K562 (cell line): Measurements from ENCODE around the gene PUM2. TPM values are rescaled to one million over a fixed set of nuclear protein-coding genes. Genes with fewer than 3 reads are reported as not detected.

Experiments
- CBFA2T3 ChIP-seq: fragments of 450-650 bp; IDR thresholded peaks from 2 replicates; pipeline ENCODE4 v1.6.1; 2017
- CHD1 ChIP-seq: fragments of 200-600 bp; sonication (generic); IDR thresholded peaks from one replicate; pipeline ENCODE4 v1.6.1; 2012; ENCODE audit warnings: mild to moderate bottlenecking, moderate library complexity, low read length, inconsistent platforms
- DMBX1 ChIP-seq: fragments of 250-450 bp; sonication (Bioruptor Pico); IDR thresholded peaks from 2 replicates; pipeline ENCODE4 v1.8.0; 2022; ENCODE audit warnings: inconsistent platforms, mild to moderate bottlenecking, moderate library complexity, borderline replicate concordance
- EHMT2 ChIP-seq: fragments of 450-650 bp; IDR thresholded peaks from 2 replicates; pipeline ENCODE4 v1.6.1; 2018; ENCODE audit warnings: antibody characterized with exemption
- ELF1 ChIP-seq: fragments of 200-800 bp; sonication (Bioruptor generic); IDR thresholded peaks from 2 replicates; pipeline ENCODE4 v1.6.1; 2016; ENCODE audit warnings: missing genetic modification characterization, missing compliant biosample characterization
- ELF4 ChIP-seq: fragments of 450-650 bp; formaldehyde crosslinking; IDR thresholded peaks from 2 replicates; pipeline ENCODE4 v1.4.0; 2022; ENCODE audit warnings: missing genetic modification characterization
- GATA2 ChIP-seq: sonication (generic); formaldehyde crosslinking; IDR thresholded peaks from 2 replicates; pipeline ENCODE4 v1.4.0; 2020; ENCODE audit warnings: mild to moderate bottlenecking, missing genetic modification reagents
- NR2F6 ChIP-seq: fragments of 450-650 bp; formaldehyde crosslinking; IDR thresholded peaks from 2 replicates; pipeline ENCODE4 v1.4.0; 2020; ENCODE audit warnings: mild to moderate bottlenecking
- PML ChIP-seq: IDR thresholded peaks from 2 replicates; pipeline ENCODE4 v1.6.1; 2012; ENCODE audit warnings: low read length, inconsistent platforms
- POLR2AphosphoS5 ChIP-seq: IDR thresholded peaks from 2 replicates; pipeline ENCODE4 v1.6.1; 2011; ENCODE audit warnings: mild to moderate bottlenecking, low read depth, low read length, moderate library complexity; ENCODE audit not compliant: control insufficient read depth, insufficient read depth
- RBM15 ChIP-seq: fragments of 200-400 bp; formaldehyde crosslinking; IDR thresholded peaks from 2 replicates; pipeline ENCODE4 v1.6.1; 2018; ENCODE audit warnings: mild to moderate bottlenecking, low read length, moderate library complexity; ENCODE audit not compliant: insufficient read depth
- SIX5 ChIP-seq, 2 experiments: IDR thresholded peaks; 2 replicates each; pipeline ENCODE4 v1.6.1; 2011; ENCODE audit warnings: low read length in 2 of 2, borderline replicate concordance in 1 of 2, low read depth in 1 of 2, mild to moderate bottlenecking in 1 of 2, moderate library complexity in 1 of 2; ENCODE audit not compliant: insufficient read depth in 1 of 2
- TBL1XR1 ChIP-seq, 2 experiments: IDR thresholded peaks; 2 replicates each; pipeline ENCODE4 v1.6.1; 2012; ENCODE audit warnings: improper control_type of control experiment in 2 of 2, low read length in 2 of 2, mild to moderate bottlenecking in 1 of 2
- TOE1 ChIP-seq, 2 experiments: fragments of 450-650 bp in 1 of 2; sonication (generic) in 1 of 2; formaldehyde crosslinking in 1 of 2; IDR thresholded peaks; 2 replicates each; pipeline versions ENCODE4 v1.7.1 to v1.8.0; 2016 to 2022; ENCODE audit warnings: borderline replicate concordance in 2 of 2, mild to moderate bottlenecking in 2 of 2, antibody characterized with exemption in 1 of 2, inconsistent platforms in 1 of 2, low read depth in 1 of 2, missing genetic modification reagents in 1 of 2, moderate library complexity in 1 of 2
- ZBTB8A ChIP-seq: fragments of 450-650 bp; IDR thresholded peaks from 2 replicates; pipeline ENCODE4 v1.6.1; 2018; ENCODE audit warnings: mild to moderate bottlenecking, moderate library complexity; ENCODE audit not compliant: partially characterized antibody
- ZNF121 ChIP-seq: sonication (generic); formaldehyde crosslinking; conservative IDR thresholded peaks from 2 replicates; pipeline ENCODE4 v1.8.0; 2022; ENCODE audit warnings: missing genetic modification reagents
- ZNF551 ChIP-seq: fragments of 250-450 bp; sonication (Bioruptor Pico); IDR thresholded peaks from 2 replicates; pipeline ENCODE4 v1.5.0; 2021; ENCODE audit warnings: mild to moderate bottlenecking, moderate library complexity
- ZNF79 ChIP-seq: fragments of 250-450 bp; sonication (Bioruptor Pico); IDR thresholded peaks from 2 replicates; pipeline ENCODE4 v1.4.0; 2020; ENCODE audit warnings: low read depth, mild to moderate bottlenecking, moderate library complexity
- polyA plus RNA-seq, 8 experiments: library from polyadenylated mRNA; depleted of rRNA in 4 of 8; stranded (reverse) in 5 of 8; unstranded in 3 of 8; fragments of >200 nt; fragmentation: Nextera tagmentation in 2 of 8; fragmentation: Illumina TruSeq in 1 of 8; extraction: Ambion mirVana in 2 of 8; extraction: Trizol in 1 of 8; gene quantifications; 2 replicates each; pipeline versions ENCODE4 v1.2.1 to v1.2.3, GENCODE V29; 2011 to 2014; ENCODE audit warnings: inconsistent platforms in 1 of 8, missing spikeins in 1 of 8
- total RNA-seq, 7 experiments: library from RNA; depleted of rRNA in 6 of 7; stranded (reverse); fragments of >200 nt in 6 of 7; fragmentation: Illumina TruSeq in 2 of 7; extraction: Trizol in 2 of 7; gene quantifications; 2 replicates each; pipeline versions ENCODE4 v1.2.1 to v1.2.3, GENCODE V29; 2011 to 2021; ENCODE audit warnings: low replicate concordance in 1 of 7
- TF ChIP-seq, protein P1 (sequence below): fragments of 450-650 bp; IDR thresholded peaks from 2 replicates; pipeline ENCODE4 v1.6.1; 2016
- TF ChIP-seq, protein P2 (sequence below), 2 experiments: fragments of 250-450 bp in 1 of 2; fragments of 450-650 bp in 1 of 2; sonication (Bioruptor Pico) in 1 of 2; IDR thresholded peaks; 2 replicates each; pipeline versions ENCODE4 v1.6.1 to v1.8.0; 2016 to 2021; ENCODE audit warnings: mild to moderate bottlenecking in 2 of 2, moderate library complexity in 2 of 2, missing compliant biosample characterization in 1 of 2, missing genetic modification characterization in 1 of 2
- TF ChIP-seq, protein P3 (sequence below): fragments of 250-450 bp; sonication (Bioruptor Pico); IDR thresholded peaks from 2 replicates; pipeline ENCODE4 v1.8.0; 2021; ENCODE audit warnings: moderate library complexity, mild to moderate bottlenecking, inconsistent platforms
- TF ChIP-seq, protein P4 (sequence below): IDR thresholded peaks from 2 replicates; pipeline ENCODE4 v1.6.1; 2011; ENCODE audit not compliant: insufficient read length; ENCODE audit errors: extremely low read depth
- TF ChIP-seq, protein P5 (sequence below): sonication (generic); formaldehyde crosslinking; IDR thresholded peaks from 2 replicates; pipeline ENCODE4 v1.8.0; 2022; ENCODE audit warnings: mild to moderate bottlenecking, missing genetic modification reagents

The PUM2 gene
- total and polyA plus RNA-seq, 9 of the 15 experiments (the other 6 are each of a cell fraction or from before 2014, with no cell fraction given): 13.4 to 61.9 (median 28.3) TPM

DNA sequence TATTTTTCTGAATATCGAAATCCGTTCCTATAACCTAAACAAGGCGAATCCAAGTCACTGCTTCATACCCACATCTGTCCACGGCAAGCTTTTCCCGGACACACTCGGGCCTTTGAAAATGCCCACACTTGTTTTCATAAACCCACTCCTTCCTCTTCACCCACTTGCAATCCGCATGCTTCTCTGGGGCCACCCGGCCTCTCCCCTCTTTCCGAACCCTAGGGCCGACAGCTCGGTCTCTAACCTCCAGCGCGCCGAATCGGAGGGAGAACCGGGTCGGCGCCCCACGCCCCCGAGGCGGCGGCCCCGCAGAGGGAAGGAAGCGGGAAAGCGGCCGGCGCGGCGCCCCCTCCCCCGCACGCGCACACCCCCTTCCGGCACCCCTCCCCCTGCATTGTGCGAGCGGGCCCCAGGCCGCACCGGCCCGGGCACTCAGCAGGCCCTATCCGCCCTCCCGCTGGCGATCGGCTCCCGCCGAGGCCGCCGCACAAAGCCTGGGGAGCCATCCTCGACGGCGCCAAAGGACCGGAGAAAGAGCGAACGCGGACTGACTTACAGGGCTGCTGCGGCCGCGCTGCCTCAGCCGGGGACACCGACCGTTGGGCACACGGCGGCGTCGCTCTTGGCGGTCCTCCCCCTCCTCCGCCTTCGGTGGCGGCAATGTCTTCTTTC, 467 bp downstream of the PUM2 start (continued):
- TF ChIP-seq, protein P1, sequence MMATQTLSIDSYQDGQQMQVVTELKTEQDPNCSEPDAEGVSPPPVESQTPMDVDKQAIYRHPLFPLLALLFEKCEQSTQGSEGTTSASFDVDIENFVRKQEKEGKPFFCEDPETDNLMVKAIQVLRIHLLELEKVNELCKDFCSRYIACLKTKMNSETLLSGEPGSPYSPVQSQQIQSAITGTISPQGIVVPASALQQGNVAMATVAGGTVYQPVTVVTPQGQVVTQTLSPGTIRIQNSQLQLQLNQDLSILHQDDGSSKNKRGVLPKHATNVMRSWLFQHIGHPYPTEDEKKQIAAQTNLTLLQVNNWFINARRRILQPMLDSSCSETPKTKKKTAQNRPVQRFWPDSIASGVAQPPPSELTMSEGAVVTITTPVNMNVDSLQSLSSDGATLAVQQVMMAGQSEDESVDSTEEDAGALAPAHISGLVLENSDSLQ: no peak
- TF ChIP-seq ZBTB8A (no peak), SIX5 (IDR thresholded peaks at IDR 0.05; ENCODE audit: borderline replicate concordance in 1 of 2, insufficient read depth in 1 of 2, low read depth in 1 of 2, low read length in 2 of 2) (no peak), GATA2 (CRISPR knock-in tag) (no peak), TBL1XR1 (IDR thresholded peaks at IDR 0.05; ENCODE audit: low read length in 2 of 2) (no peak), EHMT2 (no peak), TOE1 (IDR thresholded peaks at IDR 0.05; ENCODE audit: borderline replicate concordance) (0 out of 2 replicates have a peak, but pooled peaks have one; percentile 12), TOE1 (CRISPR knock-in tag; IDR thresholded peaks at IDR 0.05; ENCODE audit: borderline replicate concordance, low read depth) (no peak), CHD1 (peak; percentile 69), NR2F6 (CRISPR knock-in tag) (no peak), ZNF79 (CRISPR knock-in tag) (no peak), CBFA2T3 (peak; percentile 15; the same call in 1 of the 2 replicates), DMBX1 (no peak), ELF4 (no peak), ZNF121 (CRISPR knock-in tag) (0 out of 2 replicates have a peak, but pooled peaks have one; percentile 16), ELF1 (tag) (peak; percentile 62; the same call in 1 of the 2 replicates), RBM15 (no peak), ZNF551 (CRISPR knock-in tag) (no peak), POLR2AphosphoS5 (peak; percentile 67), PML (peak; percentile 20)
- TF ChIP-seq, protein P2, sequence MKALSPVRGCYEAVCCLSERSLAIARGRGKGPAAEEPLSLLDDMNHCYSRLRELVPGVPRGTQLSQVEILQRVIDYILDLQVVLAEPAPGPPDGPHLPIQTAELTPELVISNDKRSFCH (CRISPR knock-in tag; IDR thresholded peaks at IDR 0.05): no peak
- TF ChIP-seq, protein P2 (tag; IDR thresholded peaks at IDR 0.05): no peak
- TF ChIP-seq, protein P3, sequence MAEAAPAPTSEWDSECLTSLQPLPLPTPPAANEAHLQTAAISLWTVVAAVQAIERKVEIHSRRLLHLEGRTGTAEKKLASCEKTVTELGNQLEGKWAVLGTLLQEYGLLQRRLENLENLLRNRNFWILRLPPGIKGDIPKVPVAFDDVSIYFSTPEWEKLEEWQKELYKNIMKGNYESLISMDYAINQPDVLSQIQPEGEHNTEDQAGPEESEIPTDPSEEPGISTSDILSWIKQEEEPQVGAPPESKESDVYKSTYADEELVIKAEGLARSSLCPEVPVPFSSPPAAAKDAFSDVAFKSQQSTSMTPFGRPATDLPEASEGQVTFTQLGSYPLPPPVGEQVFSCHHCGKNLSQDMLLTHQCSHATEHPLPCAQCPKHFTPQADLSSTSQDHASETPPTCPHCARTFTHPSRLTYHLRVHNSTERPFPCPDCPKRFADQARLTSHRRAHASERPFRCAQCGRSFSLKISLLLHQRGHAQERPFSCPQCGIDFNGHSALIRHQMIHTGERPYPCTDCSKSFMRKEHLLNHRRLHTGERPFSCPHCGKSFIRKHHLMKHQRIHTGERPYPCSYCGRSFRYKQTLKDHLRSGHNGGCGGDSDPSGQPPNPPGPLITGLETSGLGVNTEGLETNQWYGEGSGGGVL (CRISPR knock-in tag): no peak
- TF ChIP-seq, protein P4, sequence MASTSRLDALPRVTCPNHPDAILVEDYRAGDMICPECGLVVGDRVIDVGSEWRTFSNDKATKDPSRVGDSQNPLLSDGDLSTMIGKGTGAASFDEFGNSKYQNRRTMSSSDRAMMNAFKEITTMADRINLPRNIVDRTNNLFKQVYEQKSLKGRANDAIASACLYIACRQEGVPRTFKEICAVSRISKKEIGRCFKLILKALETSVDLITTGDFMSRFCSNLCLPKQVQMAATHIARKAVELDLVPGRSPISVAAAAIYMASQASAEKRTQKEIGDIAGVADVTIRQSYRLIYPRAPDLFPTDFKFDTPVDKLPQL: no peak
- TF ChIP-seq, protein P5, sequence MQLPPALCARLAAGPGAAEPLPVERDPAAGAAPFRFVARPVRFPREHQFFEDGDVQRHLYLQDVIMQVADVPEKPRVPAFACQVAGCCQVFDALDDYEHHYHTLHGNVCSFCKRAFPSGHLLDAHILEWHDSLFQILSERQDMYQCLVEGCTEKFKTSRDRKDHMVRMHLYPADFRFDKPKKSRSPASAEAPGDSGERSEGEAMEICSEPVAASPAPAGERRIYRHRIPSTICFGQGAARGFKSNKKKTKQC: no peak
